Esophagus muscularis mucosa (tissue), 4 donors: ENCODE results near the gene RGS3.

Source experiments
- CTCF ChIP-seq, 3 experiments: fragments of 200-600 bp in 2 of 3; fragments of 450-650 bp in 1 of 3; sonication (generic) in 2 of 3; IDR thresholded peaks; one replicate each; pipeline ENCODE4 v1.5.1; 2017 to 2019; ENCODE audit warnings: antibody characterized with exemption in 3 of 3, mild to moderate bottlenecking in 2 of 3, moderate library complexity in 1 of 3
- EP300 ChIP-seq: sonication (generic); formaldehyde crosslinking; IDR thresholded peaks from one replicate; pipeline ENCODE4 v1.6.1; 2017; ENCODE audit warnings: antibody characterized with exemption
- POLR2A ChIP-seq: fragments of 450-650 bp; IDR thresholded peaks from one replicate; pipeline ENCODE4 v1.6.1; 2017; ENCODE audit warnings: antibody characterized with exemption, moderate library complexity, mild to moderate bottlenecking, low read depth
- POLR2AphosphoS5 ChIP-seq, 2 donors: sonication (generic); formaldehyde crosslinking; IDR thresholded peaks; one replicate each; pipeline ENCODE4 v1.6.1; 2017; ENCODE audit warnings: antibody characterized with exemption in 2 of 2

- TF ChIP-seq POLR2A (no peak), CTCF (IDR thresholded peaks at IDR 0.05) (no peak), EP300 (no peak), POLR2AphosphoS5 (IDR thresholded peaks at IDR 0.05) (no peak)
Measured at GRCh38 chr9:113600023-113600823, 136.7 kb downstream of the RGS3 start.
